GM12878 (cell line): ENCODE results near the gene COASY.

Experiments used
- HDAC2 ChIP-seq: fragments of 200-600 bp; sonication (generic); IDR thresholded peaks from 2 replicates; pipeline ENCODE4 v1.6.1; 2017
- IRF4 ChIP-seq: IDR thresholded peaks from 2 replicates; pipeline ENCODE4 v1.6.1; 2011; ENCODE audit warnings: low read depth, low read length
- MAX ChIP-seq: IDR thresholded peaks from 2 replicates; pipeline ENCODE4 v1.6.1; 2012; ENCODE audit warnings: low read depth, low read length, improper control_type of control experiment
- POLR2AphosphoS5 ChIP-seq: IDR thresholded peaks from 2 replicates; pipeline ENCODE4 v1.6.1; 2011; ENCODE audit warnings: mild to moderate bottlenecking, low read length, inconsistent platforms
- RCOR1 ChIP-seq: conservative IDR thresholded peaks from 2 replicates; pipeline ENCODE4 v1.6.1; 2012; ENCODE audit warnings: low read depth, low read length, improper control_type of control experiment
- RELA ChIP-seq: fragments of 450-650 bp; IDR thresholded peaks from 2 replicates; pipeline ENCODE4 v1.8.0; 2014; ENCODE audit warnings: borderline replicate concordance; ENCODE audit not compliant: partially characterized antibody
- TAF1 ChIP-seq: IDR thresholded peaks from 2 replicates; pipeline ENCODE4 v1.6.1; 2011; ENCODE audit warnings: mild to moderate bottlenecking, low read depth, low read length, borderline replicate concordance
- TBL1XR1 ChIP-seq: IDR thresholded peaks from 2 replicates; pipeline ENCODE4 v1.6.1; 2012; ENCODE audit warnings: low read depth, low read length, improper control_type of control experiment
- YY1 ChIP-seq: IDR thresholded peaks from 2 replicates; pipeline ENCODE4 v1.6.1; 2011; ENCODE audit warnings: low read depth, mild to moderate bottlenecking, low read length
- TF ChIP-seq, protein P1 (sequence below), 3 experiments: IDR thresholded peaks in 2 of 3; conservative IDR thresholded peaks in 1 of 3; 2 replicates each; pipeline ENCODE4 v1.5.1; 2011; ENCODE audit warnings: low read depth in 3 of 3, low read length in 3 of 3, mild to moderate bottlenecking in 3 of 3, control low read depth in 2 of 3, moderate library complexity in 2 of 3, inconsistent platforms in 1 of 3, mixed read lengths in 1 of 3; ENCODE audit not compliant: control insufficient read depth in 2 of 3, insufficient read depth in 1 of 3; ENCODE audit errors: extremely low read depth in 1 of 3

GRCh38 chr17:42586514-42587230 is 24.7 kb downstream of the COASY start:
- TF ChIP-seq TBL1XR1: no peak
- TF ChIP-seq IRF4: no peak
- TF ChIP-seq, protein P1, sequence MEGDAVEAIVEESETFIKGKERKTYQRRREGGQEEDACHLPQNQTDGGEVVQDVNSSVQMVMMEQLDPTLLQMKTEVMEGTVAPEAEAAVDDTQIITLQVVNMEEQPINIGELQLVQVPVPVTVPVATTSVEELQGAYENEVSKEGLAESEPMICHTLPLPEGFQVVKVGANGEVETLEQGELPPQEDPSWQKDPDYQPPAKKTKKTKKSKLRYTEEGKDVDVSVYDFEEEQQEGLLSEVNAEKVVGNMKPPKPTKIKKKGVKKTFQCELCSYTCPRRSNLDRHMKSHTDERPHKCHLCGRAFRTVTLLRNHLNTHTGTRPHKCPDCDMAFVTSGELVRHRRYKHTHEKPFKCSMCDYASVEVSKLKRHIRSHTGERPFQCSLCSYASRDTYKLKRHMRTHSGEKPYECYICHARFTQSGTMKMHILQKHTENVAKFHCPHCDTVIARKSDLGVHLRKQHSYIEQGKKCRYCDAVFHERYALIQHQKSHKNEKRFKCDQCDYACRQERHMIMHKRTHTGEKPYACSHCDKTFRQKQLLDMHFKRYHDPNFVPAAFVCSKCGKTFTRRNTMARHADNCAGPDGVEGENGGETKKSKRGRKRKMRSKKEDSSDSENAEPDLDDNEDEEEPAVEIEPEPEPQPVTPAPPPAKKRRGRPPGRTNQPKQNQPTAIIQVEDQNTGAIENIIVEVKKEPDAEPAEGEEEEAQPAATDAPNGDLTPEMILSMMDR (IDR thresholded peaks at IDR 0.05 in 2 of 3, conservative IDR thresholded peaks at IDR 0.05 in 1 of 3; ENCODE audit: control insufficient read depth in 2 of 3, extremely low read depth in 1 of 3, insufficient read depth in 1 of 3, low read depth in 3 of 3, low read length in 3 of 3): no peak
- TF ChIP-seq YY1: no peak
- no peak for TF ChIP-seq POLR2AphosphoS5
- TF ChIP-seq MAX: no peak
- TF ChIP-seq TAF1: no peak
- TF ChIP-seq RELA: no peak
- no peak for TF ChIP-seq HDAC2
- no peak for TF ChIP-seq RCOR1
